ENCODE results near the gene PKP3. TPM values are rescaled to one million over a fixed set of nuclear protein-coding genes. Genes with fewer than 3 reads are reported as not detected.
"Not testable (repeated sequence)": the region's sequence is repeated elsewhere in the genome, so short reads cannot be mapped to it uniquely, and the experiment has no call there.

PKP3 gene
- total RNA-seq, 1 donor from 2014 or later = 1.2 TPM

GRCh38 chr11:420911-421321 lies 26.9 kb downstream of the PKP3 start:
- DNase-seq (ENCODE audit: low spot score) = no peak
- no peak for ATAC-seq

- DNase-seq (ENCODE audit: low spot score) (no peak), ATAC-seq (no peak)
Observed at GRCh38 chr11:422249-422656, 28.2 kb downstream of the PKP3 start.

GRCh38 chr11:424232-424631 lies 30.2 kb downstream of the PKP3 start:
- ATAC-seq (no peak), DNase-seq (ENCODE audit: low spot score) (no peak)

GRCh38 chr11:424766-425165 lies 30.8 kb downstream of the PKP3 start:
- not testable (repeated sequence) for ATAC-seq; DNase-seq (ENCODE audit: low spot score)

- no peak for ATAC-seq
- no peak for DNase-seq (ENCODE audit: low spot score)
Observed at GRCh38 chr11:425301-425700, 31.3 kb downstream of the PKP3 start.

- ATAC-seq (no peak), DNase-seq (ENCODE audit: low spot score) (no peak)
Observed at GRCh38 chr11:426851-427250, 32.8 kb downstream of the PKP3 start.

- ATAC-seq (no peak), DNase-seq (ENCODE audit: low spot score) (no peak)
Observed at GRCh38 chr11:428295-428694, 34.3 kb downstream of the PKP3 start.

- ATAC-seq (no peak), DNase-seq (ENCODE audit: low spot score) (no peak)
Observed at GRCh38 chr11:429391-429790, 35.4 kb downstream of the PKP3 start.

GRCh38 chr11:429931-430456 lies 36.0 kb downstream of the PKP3 start:
- ATAC-seq = no peak
- DNase-seq (ENCODE audit: low spot score) = no peak

GRCh38 chr11:431921-432320 lies 37.9 kb downstream of the PKP3 start:
- DNase-seq (ENCODE audit: low spot score) (no peak), ATAC-seq (no peak)

GRCh38 chr11:432501-433100 lies 38.6 kb downstream of the PKP3 start:
- DNase-seq (ENCODE audit: low spot score) = no peak
- no peak for ATAC-seq

GRCh38 chr11:433111-433510 lies 39.1 kb downstream of the PKP3 start:
- ATAC-seq = no peak
- no peak for DNase-seq (ENCODE audit: low spot score)

- DNase-seq (ENCODE audit: low spot score) (no peak), ATAC-seq (no peak)
Observed at GRCh38 chr11:433641-434040, 39.6 kb downstream of the PKP3 start.

- no peak for ATAC-seq
- DNase-seq (ENCODE audit: low spot score) = no peak
Observed at GRCh38 chr11:434496-434895, 40.5 kb downstream of the PKP3 start.

- DNase-seq (ENCODE audit: low spot score); ATAC-seq: not testable (repeated sequence)
Observed at GRCh38 chr11:434999-435740, 41.2 kb downstream of the PKP3 start.

- no peak for DNase-seq (ENCODE audit: low spot score)
- no peak for ATAC-seq
Observed at GRCh38 chr11:437228-437870, 43.3 kb downstream of the PKP3 start.

GRCh38 chr11:438101-438844 lies 44.3 kb downstream of the PKP3 start:
- DNase-seq (ENCODE audit: low spot score) (no peak), ATAC-seq (no peak)

- DNase-seq (ENCODE audit: low spot score) = no peak
- no peak for ATAC-seq
Observed at GRCh38 chr11:439315-440064, 45.5 kb downstream of the PKP3 start.

- peak; percentile 13 for ATAC-seq
Observed at GRCh38 chr11:440065-441042, 46.3 kb downstream of the PKP3 start.

More at GRCh38 chr11:440065-441042, 46.3 kb downstream of the PKP3 start:
- no peak for DNase-seq (ENCODE audit: low spot score)
